HFF-Myc (cell line): ENCODE results near the gene MAPKAPK2.

Experiments used
- DNase-seq: peaks from one replicate; pipeline ENCODE4 v3.0.0-alpha.2; 2011; ENCODE audit warnings: low read depth; ENCODE audit errors: extremely low read depth
- H3K4me3 ChIP-seq: replicated peaks from 2 replicates; pipeline ENCODE4 v1.5.1; 2011; ENCODE audit warnings: low read depth, mild to moderate bottlenecking, control low read depth, low read length
- TF ChIP-seq, protein P1 (sequence below): IDR thresholded peaks from 2 replicates; pipeline ENCODE4 v1.5.1; 2012; ENCODE audit warnings: mild to moderate bottlenecking, low read depth, low read length, control low read depth; ENCODE audit errors: missing control alignments

Gene MAPKAPK2

DNA sequence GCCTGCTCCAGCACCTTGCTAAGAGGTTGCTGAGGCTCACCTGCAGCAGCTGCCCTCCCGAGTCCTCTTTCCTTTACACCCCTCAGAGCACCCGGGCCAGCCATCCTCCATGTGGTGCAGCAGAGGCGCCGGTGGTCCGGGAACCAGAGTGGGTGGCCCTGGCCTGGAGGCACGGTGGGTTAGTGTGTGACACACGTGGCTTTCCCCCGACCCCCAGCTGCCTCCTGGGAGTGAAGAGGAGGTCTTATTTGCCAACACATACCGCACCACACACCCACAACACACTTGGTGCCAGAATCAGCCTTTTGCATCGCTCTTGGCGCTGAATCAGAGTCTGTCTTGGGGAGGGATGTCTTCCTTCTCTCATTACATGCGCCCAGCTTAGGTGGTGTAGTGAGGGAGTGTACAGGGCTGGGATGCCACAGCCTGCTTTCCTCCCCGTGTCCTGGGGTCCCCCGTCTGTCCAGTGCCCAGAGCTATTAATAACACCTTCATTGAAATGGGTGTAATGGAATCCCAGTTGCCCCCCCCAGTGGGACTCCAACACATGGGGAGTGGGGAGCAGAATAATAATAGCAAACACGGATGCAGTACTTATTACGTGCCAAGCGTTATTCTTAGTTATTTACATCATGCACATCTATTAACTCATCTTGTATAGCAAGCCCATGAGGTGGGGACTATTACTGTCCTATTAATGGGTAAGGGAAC is 38.2 kb downstream of the MAPKAPK2 start:
- TF ChIP-seq, protein P1, sequence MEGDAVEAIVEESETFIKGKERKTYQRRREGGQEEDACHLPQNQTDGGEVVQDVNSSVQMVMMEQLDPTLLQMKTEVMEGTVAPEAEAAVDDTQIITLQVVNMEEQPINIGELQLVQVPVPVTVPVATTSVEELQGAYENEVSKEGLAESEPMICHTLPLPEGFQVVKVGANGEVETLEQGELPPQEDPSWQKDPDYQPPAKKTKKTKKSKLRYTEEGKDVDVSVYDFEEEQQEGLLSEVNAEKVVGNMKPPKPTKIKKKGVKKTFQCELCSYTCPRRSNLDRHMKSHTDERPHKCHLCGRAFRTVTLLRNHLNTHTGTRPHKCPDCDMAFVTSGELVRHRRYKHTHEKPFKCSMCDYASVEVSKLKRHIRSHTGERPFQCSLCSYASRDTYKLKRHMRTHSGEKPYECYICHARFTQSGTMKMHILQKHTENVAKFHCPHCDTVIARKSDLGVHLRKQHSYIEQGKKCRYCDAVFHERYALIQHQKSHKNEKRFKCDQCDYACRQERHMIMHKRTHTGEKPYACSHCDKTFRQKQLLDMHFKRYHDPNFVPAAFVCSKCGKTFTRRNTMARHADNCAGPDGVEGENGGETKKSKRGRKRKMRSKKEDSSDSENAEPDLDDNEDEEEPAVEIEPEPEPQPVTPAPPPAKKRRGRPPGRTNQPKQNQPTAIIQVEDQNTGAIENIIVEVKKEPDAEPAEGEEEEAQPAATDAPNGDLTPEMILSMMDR, result no peak
- DNase-seq, result no peak
- H3K4me3 ChIP-seq, result no peak overlapping the region

DNA sequence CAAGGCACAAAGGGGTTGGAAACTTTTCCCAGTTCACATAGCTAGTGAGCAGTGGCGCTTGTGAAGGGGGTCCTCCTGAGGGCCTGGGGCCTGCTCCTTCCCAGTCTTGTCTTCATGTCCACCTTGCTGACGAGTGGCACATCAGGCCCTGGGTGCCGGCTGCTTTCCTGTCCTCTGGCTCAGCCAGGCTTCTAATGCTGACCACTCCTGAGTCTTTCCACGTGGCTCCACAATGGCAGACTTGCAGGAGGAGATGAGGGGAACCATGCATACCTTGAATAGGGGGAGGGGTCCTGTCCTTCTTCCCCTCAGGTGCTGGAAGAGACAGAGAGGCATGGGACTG is 38.7 kb downstream of the MAPKAPK2 start:
- no peak overlapping the region for H3K4me3 ChIP-seq
- TF ChIP-seq, protein P1, result no peak
- DNase-seq, result no peak

DNA sequence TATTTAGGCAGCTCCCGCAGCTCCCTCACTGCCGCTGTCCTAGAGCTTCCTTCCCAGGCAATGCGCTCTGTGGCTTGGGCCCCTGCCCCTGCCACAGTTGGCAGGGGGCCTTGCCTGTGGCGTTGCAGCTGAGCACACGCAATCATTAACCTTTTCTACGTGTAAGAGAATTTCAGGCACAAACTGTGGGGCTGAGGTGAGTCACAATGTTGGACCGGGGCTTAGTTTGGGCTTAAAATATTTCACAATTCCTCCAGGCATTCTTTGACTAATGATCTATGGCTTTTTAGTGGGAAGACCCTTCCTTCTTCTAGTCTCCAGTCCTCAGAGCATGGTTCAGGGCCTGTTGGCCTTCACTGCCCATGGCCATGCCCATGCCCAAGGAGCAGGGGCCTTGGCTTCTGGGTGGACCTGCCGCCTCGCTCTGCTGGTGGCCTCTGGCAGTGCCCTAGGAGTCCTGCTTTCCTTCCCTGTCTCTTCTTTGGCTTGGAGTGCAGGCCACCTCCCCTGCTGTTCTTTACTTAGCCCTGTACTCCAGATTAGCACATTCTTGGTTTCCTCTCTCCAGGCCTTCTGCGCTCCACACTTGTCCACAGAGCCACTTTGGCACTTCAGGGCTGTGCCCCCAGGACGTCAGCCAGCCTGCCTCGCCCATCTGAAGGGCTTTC is 39.2 kb downstream of the MAPKAPK2 start:
- TF ChIP-seq, protein P1, result no peak
- no peak overlapping the region for H3K4me3 ChIP-seq
- no peak for DNase-seq

DNA sequence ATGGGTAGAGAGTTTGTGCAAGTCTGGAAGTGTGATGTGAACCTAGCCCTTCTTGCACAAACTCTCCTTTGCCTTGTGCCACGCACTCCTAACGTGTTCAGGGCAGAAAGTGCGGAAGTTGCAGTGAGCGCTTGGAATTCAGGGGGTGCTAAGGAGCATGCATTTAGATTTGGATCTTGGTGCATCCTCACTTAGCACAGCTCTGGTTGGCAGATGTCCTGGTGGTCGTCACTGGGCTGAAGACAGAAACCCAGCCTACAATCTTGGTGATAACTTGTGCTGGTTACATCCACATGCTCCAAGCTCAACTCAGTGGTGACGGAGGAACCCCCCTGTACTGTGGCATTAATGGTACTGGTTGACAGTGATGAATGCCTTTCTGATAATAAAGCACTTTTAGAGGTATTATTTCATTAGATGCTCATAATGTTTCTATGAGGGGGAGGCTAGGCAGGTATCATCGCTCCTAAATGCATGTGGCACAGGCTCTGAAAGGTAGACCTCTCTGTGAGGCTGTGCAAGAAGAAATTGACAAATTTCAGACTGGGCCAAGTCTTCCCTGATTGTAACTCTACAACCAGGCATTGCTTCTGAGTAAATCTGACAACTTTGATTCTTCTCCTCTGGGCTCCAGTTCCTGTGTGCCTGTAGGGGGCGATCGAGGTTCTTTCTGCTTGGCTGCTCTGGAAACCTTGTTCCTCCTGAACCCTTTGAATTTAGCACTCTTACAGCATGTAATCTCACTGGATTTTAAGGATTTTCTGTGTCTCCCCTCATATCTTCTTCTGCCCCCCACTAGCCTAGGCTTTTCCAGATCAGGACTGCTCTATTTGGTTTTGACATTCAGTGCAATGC is 40.6 kb downstream of the MAPKAPK2 start:
- DNase-seq, result no peak
- TF ChIP-seq, protein P1, result peak; percentile 84
- no peak overlapping the region for H3K4me3 ChIP-seq

DNA sequence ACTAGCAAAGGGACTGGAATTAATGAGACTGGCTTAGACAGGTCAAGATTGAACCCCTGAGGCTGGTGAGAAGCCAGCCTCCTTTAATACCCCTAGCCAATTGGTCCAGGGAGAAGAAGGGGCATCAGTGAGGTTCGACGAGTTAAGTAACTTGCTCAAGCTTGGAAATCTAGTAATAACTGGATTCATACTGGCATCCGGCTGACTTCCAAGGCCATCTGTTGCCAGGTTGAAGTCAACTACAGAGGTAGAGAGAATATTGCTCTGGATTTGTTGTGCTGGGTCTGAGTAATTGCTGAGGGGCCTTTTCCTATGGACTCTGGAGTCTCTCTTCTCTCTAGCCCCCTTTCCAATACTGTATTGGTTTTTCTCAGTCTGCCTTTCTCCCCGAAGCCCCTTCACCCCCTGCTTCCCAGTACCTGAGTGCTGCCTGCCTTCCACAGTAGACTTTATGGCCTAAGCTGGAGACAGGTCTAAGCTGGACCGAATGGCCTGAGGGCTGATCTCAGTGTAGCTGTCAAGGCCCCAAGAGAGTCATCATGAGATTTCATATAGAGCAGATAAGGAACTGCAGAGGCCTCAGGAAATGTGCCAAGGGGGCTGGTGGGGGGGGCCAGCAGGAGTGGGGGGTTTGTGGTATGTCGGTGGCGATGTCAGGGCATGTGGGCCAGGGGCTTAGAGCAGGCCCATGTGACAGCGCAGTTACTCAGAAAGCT is 43.4 kb downstream of the MAPKAPK2 start:
- H3K4me3 ChIP-seq, result no peak overlapping the region
- TF ChIP-seq, protein P1, result no peak
- DNase-seq, result no peak

DNA sequence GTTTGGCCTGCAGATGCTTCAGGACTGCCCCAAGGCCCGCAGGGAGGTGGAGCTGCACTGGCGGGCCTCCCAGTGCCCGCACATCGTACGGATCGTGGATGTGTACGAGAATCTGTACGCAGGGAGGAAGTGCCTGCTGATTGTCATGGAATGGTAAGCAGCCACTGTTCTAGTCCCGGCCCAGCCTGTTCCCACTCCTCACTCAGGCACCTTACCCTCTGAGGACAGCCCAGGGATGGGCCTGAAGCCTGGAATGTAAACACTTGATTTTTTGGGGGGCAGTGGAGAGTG is 43.9 kb downstream of the MAPKAPK2 start:
- no peak overlapping the region for H3K4me3 ChIP-seq
- no peak for DNase-seq
- TF ChIP-seq, protein P1, result no peak
